ENCODE results near the gene LGALS8.
"Not testable (repeated sequence)": the region's sequence is repeated elsewhere in the genome, so short reads cannot be mapped to it uniquely, and the experiment has no call there.

Gene LGALS8

GRCh38 chr1:236484310-236484971, 39.3 kb upstream of the LGALS8 start:
- TF ChIP-seq ESRRG (CRISPR knock-in tag; IDR thresholded peaks at IDR 0.05) (no peak), OSR1 (CRISPR knock-in tag; IDR thresholded peaks at IDR 0.05) (no peak), CSRNP3 (CRISPR knock-in tag; IDR thresholded peaks at IDR 0.05) (no peak), BACH2 (CRISPR knock-in tag; IDR thresholded peaks at IDR 0.05; ENCODE audit: borderline replicate concordance) (no peak), RARB (CRISPR knock-in tag; IDR thresholded peaks at IDR 0.05) (no peak), PATZ1 (CRISPR knock-in tag; IDR thresholded peaks at IDR 0.05; ENCODE audit: borderline replicate concordance) (no peak), PPARA (CRISPR knock-in tag; IDR thresholded peaks at IDR 0.05; ENCODE audit: borderline replicate concordance) (no peak), CSDC2 (CRISPR knock-in tag; IDR thresholded peaks at IDR 0.05) (no peak), TCF4 (CRISPR knock-in tag; IDR thresholded peaks at IDR 0.05; ENCODE audit: borderline replicate concordance) (no peak), ZNF565 (CRISPR knock-in tag; conservative IDR thresholded peaks at IDR 0.05; ENCODE audit: low read depth) (no peak), ZC3H10 (CRISPR knock-in tag; IDR thresholded peaks at IDR 0.05) (no peak), GLIS3 (CRISPR knock-in tag; IDR thresholded peaks at IDR 0.05) (no peak), ARNTL (CRISPR knock-in tag; IDR thresholded peaks at IDR 0.05; ENCODE audit: borderline replicate concordance, low read depth) (no peak), ISL1 (CRISPR knock-in tag; IDR thresholded peaks at IDR 0.05) (no peak), TOX (CRISPR knock-in tag; IDR thresholded peaks at IDR 0.05; ENCODE audit: borderline replicate concordance) (no peak), TSHZ2 (CRISPR knock-in tag; IDR thresholded peaks at IDR 0.05) (no peak), ZNF70 (CRISPR knock-in tag; IDR thresholded peaks at IDR 0.05) (no peak)
- no peak for ATAC-seq

GRCh38 chr1:236486356-236487002, 37.3 kb upstream of the LGALS8 start:
- TF ChIP-seq ZFP30 (CRISPR knock-in tag; IDR thresholded peaks at IDR 0.05): no peak
- no peak for TF ChIP-seq PATZ1 (CRISPR knock-in tag; IDR thresholded peaks at IDR 0.05; ENCODE audit: borderline replicate concordance)
- no peak for ATAC-seq

GRCh38 chr1:236489161-236489560, 34.6 kb upstream of the LGALS8 start:
- ATAC-seq: not testable (repeated sequence)

GRCh38 chr1:236489710-236490377, 33.9 kb upstream of the LGALS8 start:
- peak; percentile 94 for ATAC-seq
- TF ChIP-seq ZFP30 (CRISPR knock-in tag; IDR thresholded peaks at IDR 0.05): no peak
- no peak for TF ChIP-seq BACH2 (CRISPR knock-in tag; IDR thresholded peaks at IDR 0.05; ENCODE audit: borderline replicate concordance)
- TF ChIP-seq SNAI2 (CRISPR knock-in tag; IDR thresholded peaks at IDR 0.05): no peak
- no peak for TF ChIP-seq ARNTL (CRISPR knock-in tag; IDR thresholded peaks at IDR 0.05; ENCODE audit: borderline replicate concordance, low read depth)
- no peak for TF ChIP-seq CSDC2 (CRISPR knock-in tag; IDR thresholded peaks at IDR 0.05)
- no peak for TF ChIP-seq ZC3H10 (CRISPR knock-in tag; IDR thresholded peaks at IDR 0.05)
- no peak for TF ChIP-seq CREB5 (CRISPR knock-in tag; IDR thresholded peaks at IDR 0.05; ENCODE audit: low read depth)
- no peak for TF ChIP-seq ZNF70 (CRISPR knock-in tag; IDR thresholded peaks at IDR 0.05)
- no peak for TF ChIP-seq ESRRG (CRISPR knock-in tag; IDR thresholded peaks at IDR 0.05)
- TF ChIP-seq TCF4 (CRISPR knock-in tag; IDR thresholded peaks at IDR 0.05; ENCODE audit: borderline replicate concordance): no peak
- TF ChIP-seq CSRNP3 (CRISPR knock-in tag; IDR thresholded peaks at IDR 0.05): no peak
- no peak for TF ChIP-seq PPARA (CRISPR knock-in tag; IDR thresholded peaks at IDR 0.05; ENCODE audit: borderline replicate concordance)
- no peak for TF ChIP-seq OSR1 (CRISPR knock-in tag; IDR thresholded peaks at IDR 0.05)
